Spinal cord (tissue), 10 donors: ENCODE results near the gene TOP2A. TPM values are rescaled to one million over a fixed set of nuclear protein-coding genes. Genes with fewer than 3 reads are reported as not detected.

ENCODE experiments used
- DNase-seq, 6 donors: peaks; one replicate each; pipeline versions ENCODE4 v3.0.0 to v3.0.0-alpha.2; 2013 to 2015; ENCODE audit warnings: low spot score in 6 of 6, low read depth in 4 of 6
- H3K27ac ChIP-seq: one replicate; pipeline ENCODE4 v1.5.1; 2013; ENCODE audit warnings: low read depth, low read length, control low read depth
- H3K27me3 ChIP-seq: one replicate; pipeline ENCODE4 v1.6.1; 2013; ENCODE audit warnings: low read length; ENCODE audit not compliant: control insufficient read depth, insufficient read depth
- H3K36me3 ChIP-seq: one replicate; pipeline ENCODE4 v1.6.1; 2013; ENCODE audit warnings: low read length; ENCODE audit not compliant: control insufficient read depth, insufficient read depth
- H3K4me1 ChIP-seq: one replicate; pipeline ENCODE4 v1.6.1; 2013; ENCODE audit warnings: low read length; ENCODE audit not compliant: control insufficient read depth, insufficient read depth
- H3K4me3 ChIP-seq: one replicate; pipeline ENCODE4 v1.5.1; 2013; ENCODE audit warnings: low read depth, low read length, control low read depth
- H3K9me3 ChIP-seq: one replicate; pipeline ENCODE4 v1.6.1; 2013; ENCODE audit warnings: low read length; ENCODE audit not compliant: control insufficient read depth, insufficient read depth
- WGBS: methylation state at CpG from one replicate; pipeline ENCODE4 v1.1.5; 2013; ENCODE audit warnings: missing lambda C conversion rate; ENCODE audit not compliant: insufficient coverage; 5-methylcytosine and 5-hydroxymethylcytosine counted together
- polyA plus RNA-seq, 2 donors: library from polyadenylated mRNA; unstranded; fragments of 120-200 nt; gene quantifications; one replicate each; pipeline ENCODE4 v1.2.1, GENCODE V29; 2013; ENCODE audit not compliant: insufficient read length in 2 of 2
- total RNA-seq, 2 donors: library from RNA; depleted of rRNA in 1 of 2; stranded (reverse); fragments of 120-200 nt in 1 of 2; fragments of >200 nt in 1 of 2; gene quantifications; one replicate each; pipeline versions ENCODE4 v1.2.3 to v1.2.4, GENCODE V29; 2013 to 2014
- donor health status: healthy.

TOP2A gene
- total and polyA plus RNA-seq, 4 donors = 60.8 to 79.4 (median 70.9) TPM

- H3K36me3 ChIP-seq = no peaks in the 10 kb centered on the region
- peaks cover 27% of the 10 kb centered on the region for H3K4me1 ChIP-seq
- no peak overlapping the region for H3K27ac ChIP-seq
- DNase-seq = peak in 2 of 6 donors; percentile 55 to 71
- peak overlapping the region; percentile 40 for H3K4me3 ChIP-seq
- under 1% methylated on average over 91 of the region's 91 CpGs for WGBS
- no peaks in the 10 kb centered on the region for H3K9me3 ChIP-seq
- peaks cover 34% of the 10 kb centered on the region for H3K27me3 ChIP-seq
These were observed 54.4 kb downstream of the TOP2A start for GRCh38 chr17:40363111-40363827.

- Histone ChIP-seq H3K4me3 (peak overlapping the region; percentile 18), H3K9me3 (no peaks in the 10 kb centered on the region), H3K4me1 (peaks cover 32% of the 10 kb centered on the region), H3K36me3 (peaks cover under 1% of the 10 kb centered on the region), H3K27ac (no peak overlapping the region), H3K27me3 (peaks cover 34% of the 10 kb centered on the region)
- under 1% methylated on average over 58 of the region's 58 CpGs for WGBS
- DNase-seq = peak in 2 of 6 donors; percentile 76 to 86
These were observed 55.0 kb downstream of the TOP2A start for GRCh38 chr17:40362696-40363110.

GRCh38 chr17:40361925-40362695, 55.6 kb downstream of the TOP2A start:
- Histone ChIP-seq H3K9me3 (no peaks in the 10 kb centered on the region), H3K27me3 (peaks cover 34% of the 10 kb centered on the region), H3K4me1 (peaks cover 38% of the 10 kb centered on the region), H3K4me3 (peak overlapping the region; percentile 18), H3K36me3 (peaks cover 3% of the 10 kb centered on the region), H3K27ac (no peak overlapping the region)
- 62% methylated on average over 20 of the region's 24 CpGs for WGBS
- DNase-seq = no peak

GRCh38 chr17:40361063-40361924, 56.4 kb downstream of the TOP2A start:
- no peak overlapping the region for H3K4me3 ChIP-seq
- peaks cover 46% of the 10 kb centered on the region for H3K4me1 ChIP-seq
- DNase-seq = no peak
- H3K9me3 ChIP-seq = no peaks in the 10 kb centered on the region
- no peak overlapping the region for H3K27ac ChIP-seq
- WGBS = 42% methylated on average over 22 of the region's 32 CpGs
- peaks cover 34% of the 10 kb centered on the region for H3K27me3 ChIP-seq
- peaks cover 11% of the 10 kb centered on the region for H3K36me3 ChIP-seq

GRCh38 chr17:40360091-40360490, 57.6 kb downstream of the TOP2A start:
- H3K27me3 ChIP-seq = peaks cover 34% of the 10 kb centered on the region
- no peak overlapping the region for H3K4me3 ChIP-seq
- H3K9me3 ChIP-seq = no peaks in the 10 kb centered on the region
- peaks cover 23% of the 10 kb centered on the region for H3K36me3 ChIP-seq
- H3K4me1 ChIP-seq = peaks cover 58% of the 10 kb centered on the region
- DNase-seq = no peak
- H3K27ac ChIP-seq = no peak overlapping the region
- 84% methylated on average over 4 of the region's 8 CpGs for WGBS

- WGBS = 16% methylated on average over 6 of the region's 17 CpGs
- H3K4me1 ChIP-seq = peaks cover 56% of the 10 kb centered on the region
These were observed 59.2 kb downstream of the TOP2A start for GRCh38 chr17:40358323-40359038.

GRCh38 chr17:40356990-40357881, 60.5 kb downstream of the TOP2A start:
- DNase-seq = no peak
- Histone ChIP-seq H3K27me3 (peaks cover 16% of the 10 kb centered on the region), H3K36me3 (peaks cover 51% of the 10 kb centered on the region), H3K27ac (peak overlapping the region; percentile 40), H3K4me3 (no peak overlapping the region), H3K9me3 (no peaks in the 10 kb centered on the region), H3K4me1 (peaks cover 59% of the 10 kb centered on the region)
- 46% methylated on average over 5 of the region's 19 CpGs for WGBS

More at GRCh38 chr17:40358323-40359038, 59.2 kb downstream of the TOP2A start:
- peak overlapping the region; percentile 26 for H3K4me3 ChIP-seq
- peaks cover 22% of the 10 kb centered on the region for H3K27me3 ChIP-seq
- no peak overlapping the region for H3K27ac ChIP-seq
- H3K36me3 ChIP-seq = peaks cover 39% of the 10 kb centered on the region
- DNase-seq = peak in 4 of 6 donors; percentile 84 to 97 (median 92)
- no peaks in the 10 kb centered on the region for H3K9me3 ChIP-seq
